GM18870 (cell line): Measurements from ENCODE around the gene APOL2.
"Not testable (repeated sequence)": the region's sequence is repeated elsewhere in the genome, so short reads cannot be mapped to it uniquely, and the experiment has no call there.

ENCODE experiments used
- ATAC-seq: cut with Tn5 transposase; IDR thresholded peaks from one replicate; pipeline ENCODE4 v1.9.1; 2021; ENCODE audit warnings: moderate library complexity; ENCODE audit not compliant: unreplicated experiment

APOL2 gene

DNA sequence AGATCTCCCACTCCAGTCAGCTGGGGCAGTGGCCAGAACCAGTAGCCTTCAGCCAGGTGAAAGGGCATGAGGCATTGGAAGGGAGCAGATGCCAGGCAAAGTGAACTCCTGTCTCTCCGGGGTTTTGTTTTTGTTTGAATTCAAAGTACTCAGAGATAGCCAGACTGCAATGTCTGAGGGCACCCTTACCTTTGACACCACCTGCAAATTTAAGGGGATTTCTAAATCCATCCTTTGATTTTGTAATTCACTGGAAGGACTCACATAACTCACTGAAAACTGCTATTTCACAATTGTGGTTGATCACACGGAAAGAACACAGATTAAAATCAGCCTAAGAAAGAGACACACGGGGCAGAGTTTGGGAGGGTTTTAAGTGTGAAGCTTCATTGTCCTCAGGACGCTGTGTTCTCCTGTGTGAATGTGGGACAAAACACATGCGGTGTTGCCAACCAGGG is 23.9 kb upstream of the APOL2 start:
- not testable (repeated sequence) for ATAC-seq

DNA sequence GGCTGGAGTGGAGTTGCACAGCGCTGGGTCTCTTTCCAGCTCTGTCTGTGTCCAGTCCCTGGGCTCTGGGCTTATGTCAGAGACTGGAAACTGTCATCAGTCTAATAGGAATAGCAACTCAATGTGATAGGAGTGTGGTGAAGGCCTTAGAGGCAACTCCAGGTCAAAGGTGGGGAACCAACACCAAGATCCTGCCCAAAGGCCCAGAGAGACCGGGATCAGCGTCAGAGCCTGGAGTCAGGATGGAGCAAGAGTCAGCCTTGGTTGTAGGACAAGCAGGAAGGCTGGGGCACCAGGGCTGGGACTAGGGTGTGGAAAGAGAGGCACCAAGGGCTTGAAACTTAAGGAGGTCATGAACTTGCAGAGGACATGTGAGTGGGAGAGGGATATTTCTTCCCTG is 23.0 kb upstream of the APOL2 start:
- ATAC-seq, result not testable (repeated sequence)

DNA sequence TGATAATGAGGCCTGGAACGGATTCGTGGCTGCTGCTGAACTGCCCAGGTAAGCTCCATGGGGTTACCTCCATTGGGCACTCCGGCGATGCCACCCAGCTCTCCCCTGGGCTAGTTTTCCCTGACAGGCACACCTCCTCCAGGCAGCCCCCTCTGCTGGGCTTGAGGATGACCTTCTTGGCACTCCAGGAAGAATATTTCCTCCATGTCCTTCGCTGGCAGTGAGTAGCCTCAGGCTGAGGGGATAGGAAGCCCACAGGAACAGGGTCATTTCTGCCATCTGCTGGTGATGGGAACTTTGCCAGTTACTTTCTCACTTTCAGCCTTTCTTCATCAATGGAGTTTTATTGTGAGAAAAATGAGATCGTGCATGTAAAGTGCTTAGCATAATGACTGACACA is 22.3 kb upstream of the APOL2 start:
- ATAC-seq, result not testable (repeated sequence)

DNA sequence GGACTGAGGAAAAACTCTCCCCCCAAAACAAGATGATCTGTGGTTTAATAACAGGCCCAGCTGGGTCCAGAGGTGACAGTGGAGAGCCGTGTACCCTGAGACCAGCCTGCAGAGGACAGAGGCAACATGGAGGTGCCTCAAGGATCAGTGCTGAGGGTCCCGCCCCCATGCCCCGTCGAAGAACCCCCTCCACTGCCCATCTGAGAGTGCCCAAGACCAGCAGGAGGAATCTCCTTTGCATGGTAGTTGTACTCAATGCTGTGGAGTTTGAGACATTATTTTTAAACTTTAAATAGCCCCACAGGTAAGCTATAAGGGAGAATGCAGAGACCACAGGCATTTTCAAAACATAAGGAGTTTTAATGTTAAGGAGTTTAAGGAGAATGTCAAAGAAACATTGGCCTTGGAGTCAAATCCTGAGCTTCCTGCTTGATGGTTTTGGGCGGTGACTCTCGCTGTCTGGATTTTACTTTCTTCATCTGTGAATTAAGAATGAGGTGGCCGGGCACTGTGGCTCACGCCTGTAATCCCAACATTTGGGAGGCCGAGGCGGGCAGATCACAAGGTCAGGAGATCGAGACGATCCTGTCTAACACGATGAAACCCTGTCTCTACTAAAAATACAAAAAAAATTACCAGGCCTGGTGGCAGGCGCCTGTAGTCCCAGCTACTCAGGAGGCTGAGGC is 20.4 kb upstream of the APOL2 start:
- ATAC-seq, result no peak

DNA sequence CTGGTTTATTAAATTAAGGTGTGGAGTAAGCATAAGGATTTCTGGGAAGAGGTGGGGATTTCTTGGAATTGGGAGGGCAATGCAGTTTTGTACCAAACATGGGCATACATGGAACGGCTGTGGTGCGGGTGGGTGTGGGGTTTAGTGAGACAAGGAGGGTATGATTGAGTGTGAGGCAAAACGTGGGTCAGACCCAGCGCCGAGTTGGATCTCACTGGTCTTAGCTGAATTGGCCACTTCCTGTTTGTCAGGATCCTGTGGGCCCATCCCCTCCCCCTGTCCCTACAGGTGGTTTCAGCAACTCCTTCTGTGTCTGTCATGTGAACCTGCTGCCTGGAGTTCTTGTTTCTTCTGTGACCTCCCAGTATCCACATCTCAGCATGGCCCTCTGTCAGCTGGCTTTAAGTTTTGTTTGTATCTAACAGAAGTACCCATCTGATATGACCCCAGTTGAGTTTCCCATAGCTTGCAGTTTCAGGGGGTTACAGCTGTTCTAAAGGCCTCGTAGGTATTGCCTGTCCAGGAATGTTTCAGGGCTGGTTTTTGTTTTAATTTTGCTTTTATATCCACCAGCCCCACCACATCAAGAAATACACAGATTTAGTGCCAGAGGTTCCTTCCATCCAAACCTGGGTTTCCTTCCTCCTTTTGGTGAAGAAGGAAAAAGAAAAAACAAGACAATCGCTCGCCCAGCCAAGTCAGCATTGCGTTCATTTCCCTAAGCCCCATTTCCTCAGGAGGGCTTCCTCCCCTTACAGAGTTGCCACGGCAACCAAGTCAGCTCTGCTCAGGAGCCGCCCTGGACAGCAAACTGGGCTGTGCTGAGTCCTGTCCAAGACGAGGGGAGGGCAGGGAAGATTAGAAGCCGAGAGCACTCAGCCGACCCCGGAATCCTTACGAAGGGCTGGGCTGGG is 19.6 kb upstream of the APOL2 start:
- no peak for ATAC-seq

DNA sequence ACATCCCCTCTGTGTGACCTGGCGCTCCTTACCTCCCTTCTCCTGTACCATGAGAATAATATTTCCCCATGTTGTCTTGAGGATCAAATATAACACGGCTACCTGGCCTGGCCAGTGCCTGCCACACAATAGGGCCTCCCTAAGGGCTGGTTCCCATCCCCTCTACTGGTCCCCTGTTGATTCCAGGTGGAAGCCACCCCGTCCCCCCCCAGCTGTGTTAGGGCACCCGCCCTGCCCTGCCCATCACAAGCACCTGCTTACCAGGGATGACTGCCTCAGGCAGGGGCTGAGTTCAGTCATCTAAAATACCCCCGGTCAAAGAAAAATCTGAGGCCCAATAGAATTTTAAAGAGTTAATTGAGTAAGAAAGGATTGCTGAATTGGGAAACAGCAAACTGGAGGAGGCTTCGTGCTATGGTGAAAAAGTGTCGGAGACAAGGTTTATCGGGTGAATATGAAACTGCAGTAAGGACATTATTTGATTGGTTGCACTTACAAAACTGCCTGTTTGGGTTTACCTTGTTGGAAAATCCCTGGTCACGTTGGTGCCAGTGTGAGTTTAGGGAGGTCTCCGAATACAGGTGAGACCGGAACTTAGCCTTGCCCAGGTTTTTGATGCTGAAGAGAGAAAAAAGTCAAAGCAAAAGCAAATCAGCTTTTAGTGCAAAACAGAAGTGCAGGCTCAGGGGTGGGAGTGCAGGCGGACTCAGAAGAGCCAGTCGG is 18.8 kb upstream of the APOL2 start:
- no peak for ATAC-seq

DNA sequence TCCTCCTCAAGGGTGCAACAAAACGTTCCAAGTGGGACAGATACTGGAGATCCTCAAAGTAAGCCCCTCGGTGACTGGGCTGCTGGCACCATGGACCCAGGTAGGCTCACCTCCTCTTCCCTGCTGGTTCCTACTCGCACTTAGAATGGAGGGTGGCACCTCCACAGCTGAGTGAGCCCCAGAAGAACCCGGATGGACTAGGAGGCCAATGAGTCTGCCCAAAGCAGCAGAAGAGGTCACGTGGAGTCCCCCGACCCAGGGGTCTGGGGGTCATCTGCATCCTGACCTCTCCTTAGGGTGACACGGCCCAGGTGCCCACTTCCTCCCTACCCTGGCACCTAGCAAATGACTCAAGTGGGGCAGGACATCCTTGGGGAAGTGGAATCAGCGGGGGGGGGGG is 18.0 kb upstream of the APOL2 start:
- no peak for ATAC-seq

DNA sequence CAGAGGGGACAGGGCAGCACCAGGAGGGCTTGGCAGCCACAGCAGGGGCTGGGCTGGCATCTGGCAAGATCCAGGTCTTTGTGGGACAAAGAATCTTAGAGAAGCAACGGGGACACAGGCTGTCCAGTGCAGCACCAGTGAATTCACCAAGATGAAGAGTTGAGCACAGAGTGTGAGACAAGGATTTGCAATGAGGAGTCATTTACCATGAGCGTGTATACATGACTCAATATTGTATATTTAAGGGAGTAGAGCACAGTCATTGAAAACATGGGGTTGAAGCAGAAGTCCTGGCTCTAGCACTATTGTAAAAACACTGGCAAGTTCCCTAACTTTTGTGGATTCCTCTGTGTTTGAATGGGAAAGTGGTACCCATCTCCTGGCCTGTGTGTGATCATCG is 17.2 kb upstream of the APOL2 start:
- no peak for ATAC-seq

DNA sequence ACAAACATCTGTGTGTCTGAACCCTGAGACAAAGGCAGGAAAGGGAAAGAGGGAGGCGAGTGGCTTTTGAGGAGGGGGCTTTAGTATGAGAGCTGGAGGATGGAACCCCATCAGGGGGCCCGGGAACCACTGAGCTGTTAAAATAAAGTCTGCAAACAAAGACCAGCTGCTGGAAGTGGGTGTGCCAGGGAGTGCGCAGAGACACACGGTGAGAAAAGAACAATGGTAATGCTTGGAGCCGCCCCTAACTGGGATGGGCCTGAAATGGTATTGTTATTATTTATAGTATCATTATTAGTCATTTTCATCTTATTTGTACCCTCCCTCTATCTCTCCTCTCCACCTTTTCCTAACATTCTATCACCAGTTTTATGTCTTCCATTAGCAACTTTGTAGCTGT is 16.2 kb upstream of the APOL2 start:
- not testable (repeated sequence) for ATAC-seq

DNA sequence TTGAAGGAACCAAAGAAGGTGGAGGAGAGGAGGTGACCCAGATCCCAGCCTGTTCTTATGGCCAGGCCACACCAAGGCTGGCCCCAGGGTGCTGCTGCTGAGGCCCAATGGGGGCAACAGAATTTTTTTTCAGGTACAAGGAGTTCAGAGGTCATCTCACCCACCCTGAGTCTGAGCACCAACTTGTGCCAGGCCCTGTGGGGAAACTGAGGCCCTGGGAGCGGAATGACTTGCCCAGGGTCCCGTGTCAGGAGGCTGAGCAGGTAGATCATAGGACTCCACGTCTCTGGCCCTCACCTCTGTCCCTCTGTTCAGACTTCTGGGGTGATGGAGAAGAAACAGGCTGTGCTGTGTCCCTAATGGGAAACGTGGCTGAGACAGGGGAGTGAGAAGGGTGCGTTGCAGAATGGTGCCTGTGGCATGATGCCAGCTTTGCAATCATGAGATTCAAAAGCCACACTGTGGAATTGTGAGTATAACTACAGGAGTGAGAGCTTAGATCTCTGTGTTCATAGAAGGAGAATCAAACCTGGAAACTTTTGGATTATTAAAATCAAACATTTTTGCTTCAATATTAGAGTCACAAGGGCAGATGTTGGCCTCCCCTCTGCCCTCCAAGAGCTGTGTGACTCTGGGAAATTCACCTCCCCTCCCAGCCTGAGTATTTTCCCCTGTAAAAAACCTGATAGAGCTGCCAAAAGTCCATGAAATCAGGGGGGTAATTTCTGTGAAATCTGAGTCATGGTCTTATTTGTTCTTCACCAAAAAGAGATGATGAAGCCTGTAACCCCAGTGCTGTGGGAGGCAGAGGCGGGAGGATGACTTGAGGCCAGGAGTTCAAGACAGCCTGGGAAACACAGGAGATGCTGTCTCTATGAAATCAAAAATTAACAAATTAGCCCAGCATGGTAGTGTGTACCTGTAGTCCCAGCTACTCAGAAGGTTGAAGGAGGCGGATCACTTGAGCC is 14.5 kb upstream of the APOL2 start:
- no peak for ATAC-seq

DNA sequence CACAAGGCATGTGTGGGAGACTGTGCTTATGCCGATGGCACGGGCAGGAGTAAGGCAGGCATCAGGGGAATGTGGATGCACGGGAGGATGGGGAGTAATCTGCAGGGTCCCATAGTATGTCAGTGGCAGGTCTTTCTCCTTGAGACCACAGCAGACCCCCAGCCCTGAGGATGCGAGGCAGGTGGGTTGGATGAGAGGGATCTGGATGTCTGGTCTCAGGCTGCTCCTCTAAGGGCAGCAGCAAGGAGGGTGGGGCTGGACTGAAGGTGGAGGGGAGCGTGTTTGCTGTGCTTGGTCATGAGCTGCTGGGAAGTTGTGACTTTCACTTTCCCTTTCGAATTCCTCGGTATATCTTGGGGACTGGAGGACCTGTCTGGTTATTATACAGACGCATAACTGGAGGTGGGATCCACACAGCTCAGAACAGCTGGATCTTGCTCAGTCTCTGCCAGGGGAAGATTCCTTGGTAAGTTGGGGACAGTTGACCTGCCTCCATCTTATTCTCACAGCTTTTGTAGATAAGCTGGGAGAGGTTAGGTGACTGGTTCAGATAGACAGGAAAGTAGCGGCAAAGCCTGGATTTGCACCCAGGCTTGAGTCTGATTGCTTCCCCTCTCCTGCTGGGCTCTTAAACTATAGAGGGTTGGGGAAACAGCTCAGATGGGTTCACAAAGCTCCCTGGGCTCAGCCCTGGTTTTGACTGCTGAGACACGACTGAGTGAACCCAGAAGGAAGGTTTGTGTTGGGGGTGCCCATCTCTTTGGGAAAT is 13.6 kb upstream of the APOL2 start, which contains the start of gene APOL1:
TSS of gene APOL1 (plus strand) at position 380 of the 769 bp plus-strand sequence. CDS start 1,823 bp downstream, outside the sequence.
- peak; percentile 53 for ATAC-seq

DNA sequence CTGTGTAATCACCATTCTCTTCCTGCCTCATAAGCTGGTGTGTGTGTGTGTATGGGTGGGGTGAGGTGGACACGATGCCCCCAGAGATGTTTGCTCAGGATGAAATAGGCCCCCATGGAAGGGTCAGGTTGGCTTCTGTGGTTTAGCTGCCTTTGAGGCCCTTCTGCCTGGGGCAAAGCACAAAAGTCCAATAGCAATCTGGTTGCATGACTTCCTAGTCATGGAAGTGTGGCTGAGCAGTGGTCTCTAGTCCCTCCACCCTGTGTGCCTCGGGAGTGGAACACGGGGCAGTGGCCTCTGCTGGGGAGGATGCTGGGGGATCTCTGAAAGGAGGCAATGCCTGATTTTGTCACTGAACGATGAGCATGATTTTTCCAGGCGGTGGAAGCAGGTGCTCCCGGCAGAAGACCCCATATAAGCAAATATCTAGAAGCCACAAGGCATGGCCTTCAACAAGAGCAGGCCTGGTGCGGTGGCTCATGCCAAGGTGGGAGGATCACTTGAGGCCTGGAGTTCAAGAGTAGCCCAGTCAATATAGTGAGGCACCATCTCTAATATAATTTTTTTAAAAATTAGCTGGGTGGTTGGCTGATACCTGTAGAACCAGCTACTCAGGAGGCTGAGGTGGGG is 12.8 kb upstream of the APOL2 start:
- not testable (repeated sequence) for ATAC-seq

DNA sequence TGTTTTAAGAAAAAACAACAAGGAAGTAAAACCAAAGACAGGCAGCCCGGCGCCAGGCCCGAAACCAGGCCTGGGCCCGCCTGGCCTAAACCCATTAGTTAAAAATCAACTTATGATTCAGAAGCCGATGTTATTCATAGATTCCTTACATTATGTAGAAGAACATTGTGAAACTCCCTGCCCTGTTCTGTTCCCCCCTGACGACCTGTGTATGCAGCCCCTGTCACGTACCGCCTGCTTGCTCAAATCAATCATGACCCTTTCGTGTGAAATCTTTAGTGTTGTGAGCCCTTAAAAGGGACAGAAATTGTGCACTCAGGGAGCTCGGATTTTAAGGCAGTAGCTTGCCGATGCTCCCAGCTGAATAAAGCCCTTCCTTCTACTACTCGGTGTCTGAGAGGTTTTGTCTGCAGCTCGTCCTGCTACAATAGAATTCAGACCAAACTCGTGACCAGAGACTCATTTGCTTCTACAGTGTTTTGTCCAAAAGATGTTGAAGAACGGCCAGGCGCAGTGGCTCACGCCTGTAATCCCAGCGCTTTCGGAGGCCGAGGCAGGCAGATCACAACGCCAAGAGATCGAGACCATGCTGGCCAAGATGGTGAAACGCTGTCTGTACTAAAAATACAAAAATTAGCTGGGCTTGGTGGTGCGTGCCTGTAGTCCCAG is 11.1 kb upstream of the APOL2 start:
- not testable (repeated sequence) for ATAC-seq

DNA sequence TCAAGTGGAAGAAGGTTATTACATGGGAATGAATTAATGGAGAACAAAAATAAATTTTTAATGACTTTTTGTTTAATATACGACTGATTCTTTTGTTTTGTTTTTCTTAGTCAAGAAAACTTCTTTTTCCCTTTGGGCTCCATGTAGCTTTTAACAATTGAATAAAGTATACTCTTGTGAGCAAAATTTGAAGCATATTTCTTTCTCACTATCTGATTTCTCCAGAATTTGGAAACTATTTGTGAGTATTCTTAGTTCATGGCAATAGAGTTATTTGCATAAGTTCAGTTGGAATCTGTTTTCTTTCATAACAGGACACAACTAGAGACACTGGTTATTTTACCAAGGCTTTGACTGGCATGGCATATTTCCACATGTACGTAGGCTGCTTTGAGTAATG is 9.8 kb upstream of the APOL2 start:
- no peak for ATAC-seq

DNA sequence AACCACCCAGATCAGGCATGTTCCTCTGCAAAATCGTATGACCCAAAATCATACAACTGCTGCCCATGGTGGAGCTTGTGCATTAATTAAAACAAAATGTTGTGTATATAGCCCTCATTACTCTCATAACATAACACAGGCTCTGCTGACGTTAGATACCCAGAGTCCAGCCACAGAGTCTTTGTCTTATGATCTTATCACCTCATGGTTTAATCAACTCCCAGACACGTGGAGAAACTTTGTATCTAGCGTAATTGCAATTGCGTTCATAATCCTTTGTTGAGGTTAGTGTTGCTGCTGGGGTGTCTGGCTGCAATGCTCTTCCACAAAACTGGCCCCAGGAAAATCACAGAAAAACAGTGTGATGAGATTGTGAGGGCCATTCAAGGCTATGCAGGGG is 8.6 kb upstream of the APOL2 start:
- no peak for ATAC-seq

DNA sequence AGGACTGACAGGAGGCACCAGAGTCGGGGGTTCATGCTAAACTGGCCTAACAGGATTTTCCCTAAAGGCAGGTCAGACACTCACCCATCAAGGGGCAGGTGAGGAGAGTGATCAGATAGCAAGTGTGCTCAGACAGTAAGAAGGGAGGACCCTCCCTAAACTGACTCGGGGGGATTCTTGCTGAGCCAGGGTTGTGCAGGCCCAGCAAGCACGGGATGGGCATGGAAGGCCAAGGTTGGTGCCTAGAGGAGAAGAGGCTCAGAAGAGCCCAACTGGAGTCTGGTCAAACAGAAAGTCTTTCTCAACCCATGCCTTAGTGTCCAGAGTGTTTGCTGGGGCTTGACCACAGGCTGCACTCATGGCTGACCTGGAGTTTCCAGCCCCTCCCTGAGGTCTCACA is 7.4 kb upstream of the APOL2 start:
- ATAC-seq, result no peak

DNA sequence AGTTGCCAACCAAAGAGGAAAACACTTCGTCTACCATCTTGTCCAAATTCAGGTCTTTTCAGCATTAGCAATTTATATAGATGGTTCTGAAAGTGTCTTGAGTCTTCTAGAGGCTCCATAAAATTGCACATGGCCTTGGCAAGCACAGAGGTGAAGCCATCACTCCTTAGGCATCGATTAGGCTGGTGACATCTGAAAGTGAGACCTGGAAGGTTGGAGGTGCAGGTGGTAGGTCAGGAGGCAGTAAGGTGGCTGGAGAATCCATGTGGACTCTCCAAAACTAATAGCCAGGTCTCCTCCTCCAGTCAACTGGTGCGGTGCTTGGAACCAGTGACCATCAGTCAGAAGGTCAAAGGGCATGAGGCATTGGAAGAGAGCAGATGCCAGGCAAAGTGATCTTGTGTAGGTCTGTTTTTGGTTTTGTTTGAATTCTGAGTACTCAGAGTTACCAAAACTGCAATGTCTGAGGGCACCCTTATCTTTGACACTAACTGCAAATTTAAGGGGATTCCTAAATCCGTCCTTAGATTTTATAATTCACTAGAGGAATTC is 6.6 kb upstream of the APOL2 start:
- ATAC-seq, result no peak
